Osteocyte (in vitro differentiated cells): Measurements from ENCODE around the gene ACTA1. TPM values are rescaled to one million over a fixed set of nuclear protein-coding genes. Genes with fewer than 3 reads are reported as not detected.

Source experiments
- DNase-seq: peaks from one replicate; pipeline ENCODE4 v3.0.0; 2021; ENCODE audit warnings: mixed read lengths; ENCODE audit not compliant: unreplicated experiment; ENCODE audit errors: extremely low spot score
- H3K27ac Mint-ChIP-seq: one replicate; pipeline ENCODE4 v1.8.0; 2021; ENCODE audit warnings: mild to moderate bottlenecking, mixed read lengths; ENCODE audit not compliant: unreplicated experiment
- H3K27me3 Mint-ChIP-seq: one replicate; pipeline ENCODE4 v1.8.0; 2021; ENCODE audit warnings: mixed read lengths; ENCODE audit not compliant: unreplicated experiment
- H3K36me3 Mint-ChIP-seq: one replicate; pipeline ENCODE4 v1.8.0; 2021; ENCODE audit warnings: mixed read lengths; ENCODE audit not compliant: unreplicated experiment
- H3K4me1 Mint-ChIP-seq: one replicate; pipeline ENCODE4 v1.8.0; 2021; ENCODE audit warnings: mixed read lengths; ENCODE audit not compliant: unreplicated experiment
- H3K4me3 Mint-ChIP-seq: one replicate; pipeline ENCODE4 v1.8.0; 2021; ENCODE audit warnings: mild to moderate bottlenecking, moderate library complexity, mixed read lengths; ENCODE audit not compliant: unreplicated experiment
- H3K9me3 Mint-ChIP-seq: one replicate; pipeline ENCODE4 v1.8.0; 2021; ENCODE audit warnings: mixed read lengths; ENCODE audit not compliant: unreplicated experiment
- CTCF ChIP-seq: fragments of 200-600 bp; sonication (generic); IDR thresholded peaks from 2 replicates; pipeline ENCODE4 v1.5.0; 2021; ENCODE audit warnings: antibody characterized with exemption, mild to moderate bottlenecking, moderate library complexity
- total RNA-seq: library from RNA; stranded (reverse); gene quantifications from 2 replicates; pipeline ENCODE4 v1.2.1, GENCODE V29; 2021

Gene ACTA1
- total RNA-seq, 1 donor from 2014 or later: not detected

GRCh38 chr1:229474509-229474908 is 40.6 kb upstream of the ACTA1 start:
- Mint-ChIP-seq H3K36me3 (peaks cover 55% of the 10 kb centered on the region), H3K4me1 (no peaks in the 10 kb centered on the region), H3K27ac (no peak overlapping the region), H3K27me3 (no peaks in the 10 kb centered on the region), H3K9me3 (no peaks in the 10 kb centered on the region), H3K4me3 (no peak overlapping the region)
- DNase-seq: no peak
- no peak for TF ChIP-seq CTCF

- H3K27me3 Mint-ChIP-seq: no peaks in the 10 kb centered on the region
- H3K36me3 Mint-ChIP-seq: peaks cover 55% of the 10 kb centered on the region
- H3K4me1 Mint-ChIP-seq: no peaks in the 10 kb centered on the region
- H3K9me3 Mint-ChIP-seq: no peaks in the 10 kb centered on the region
- TF ChIP-seq CTCF: no peak
- DNase-seq: no peak
- no peak overlapping the region for H3K27ac Mint-ChIP-seq
- H3K4me3 Mint-ChIP-seq: no peak overlapping the region
Measured at GRCh38 chr1:229471175-229471574, 37.3 kb upstream of the ACTA1 start.

- Mint-ChIP-seq H3K4me1 (no peaks in the 10 kb centered on the region), H3K9me3 (no peaks in the 10 kb centered on the region), H3K27me3 (no peaks in the 10 kb centered on the region), H3K36me3 (peaks cover 54% of the 10 kb centered on the region), H3K4me3 (no peak overlapping the region), H3K27ac (no peak overlapping the region)
- DNase-seq: no peak
- no peak for TF ChIP-seq CTCF
Measured at GRCh38 chr1:229470406-229471043, 36.6 kb upstream of the ACTA1 start.

- Mint-ChIP-seq H3K36me3 (peaks cover 57% of the 10 kb centered on the region), H3K27ac (no peak overlapping the region), H3K27me3 (no peaks in the 10 kb centered on the region), H3K4me1 (no peaks in the 10 kb centered on the region), H3K4me3 (no peak overlapping the region), H3K9me3 (no peaks in the 10 kb centered on the region)
- no peak for DNase-seq
- TF ChIP-seq CTCF: no peak
Measured at GRCh38 chr1:229466887-229467286, 33.0 kb upstream of the ACTA1 start.

GRCh38 chr1:229464672-229465071 is 30.8 kb upstream of the ACTA1 start:
- no peak for DNase-seq
- no peaks in the 10 kb centered on the region for H3K27me3 Mint-ChIP-seq
- peaks cover 58% of the 10 kb centered on the region for H3K36me3 Mint-ChIP-seq
- no peaks in the 10 kb centered on the region for H3K9me3 Mint-ChIP-seq
- H3K4me1 Mint-ChIP-seq: no peaks in the 10 kb centered on the region
- no peak for TF ChIP-seq CTCF
- H3K27ac Mint-ChIP-seq: no peak overlapping the region
- H3K4me3 Mint-ChIP-seq: no peak overlapping the region
